ENCODE data around the gene TAP1. TPM values are rescaled to one million over a fixed set of nuclear protein-coding genes. Genes with fewer than 3 reads are reported as not detected.

Gene TAP1
- total and polyA plus RNA-seq, 4 donors = 32.6 to 181 (median 57.8) TPM

GRCh38 chr6:32832535-32832934, 21.0 kb downstream of the TAP1 start:
- Histone ChIP-seq H3K27me3 (ENCODE audit: control insufficient read depth in 3 of 3, insufficient read depth in 3 of 3, low read length in 2 of 3) (no peaks in the 10 kb centered on the region), H3K9ac (ENCODE audit: insufficient read depth in 1 of 2, low read length in 2 of 2) (no peak overlapping the region), H3K9me3 (ENCODE audit: control insufficient read depth in 4 of 4, insufficient read depth in 3 of 4, low read length in 3 of 4) (no peaks in the 10 kb centered on the region), H3K36me3 (ENCODE audit: control insufficient read depth in 4 of 4, insufficient read depth in 4 of 4, low read length in 4 of 4) (peaks cover 7 to 35% (median 10%) of the 10 kb centered on the region in 4 donors), H3K4me3 (no peak overlapping the region), H3K27ac (ENCODE audit: low read depth in 1 of 2, low read length in 1 of 2) (no peak overlapping the region), H3K4me1 (ENCODE audit: control insufficient read depth in 5 of 5, insufficient read depth in 5 of 5, low read length in 5 of 5) (peaks cover 0 to 3% (median 0%) of the 10 kb centered on the region in 5 donors)
- DNase-seq = no peak
- ATAC-seq (ENCODE audit: insufficient read depth, low FRiP score) = no peak
- TF ChIP-seq CTCF (IDR thresholded peaks at IDR 0.05; ENCODE audit: control extremely low read depth, extremely low read depth) = no peak
- WGBS, 2 donors = 74 to 85% methylated on average over 13 of the region's 13 CpGs

GRCh38 chr6:32830936-32831335, 22.6 kb downstream of the TAP1 start:
- Histone ChIP-seq H3K4me3 (no peak overlapping the region), H3K27me3 (ENCODE audit: control insufficient read depth in 3 of 3, insufficient read depth in 3 of 3, low read length in 2 of 3) (no peaks in the 10 kb centered on the region), H3K9me3 (ENCODE audit: control insufficient read depth in 4 of 4, insufficient read depth in 3 of 4, low read length in 3 of 4) (no peaks in the 10 kb centered on the region), H3K27ac (ENCODE audit: low read depth in 1 of 2, low read length in 1 of 2) (no peak overlapping the region), H3K4me1 (ENCODE audit: control insufficient read depth in 5 of 5, insufficient read depth in 5 of 5, low read length in 5 of 5) (no peaks in the 10 kb centered on the region), H3K36me3 (ENCODE audit: control insufficient read depth in 4 of 4, insufficient read depth in 4 of 4, low read length in 4 of 4) (peaks cover 7 to 36% (median 10%) of the 10 kb centered on the region in 4 donors), H3K9ac (ENCODE audit: insufficient read depth in 1 of 2, low read length in 2 of 2) (no peak overlapping the region)
- ATAC-seq (ENCODE audit: insufficient read depth, low FRiP score) (no peak), DNase-seq (no peak)
- no peak for TF ChIP-seq CTCF (IDR thresholded peaks at IDR 0.05; ENCODE audit: control extremely low read depth, extremely low read depth)
- WGBS, 2 donors = 84% methylated on average over 5 of the region's 5 CpGs

GRCh38 chr6:32830017-32830416, 23.5 kb downstream of the TAP1 start:
- no peak overlapping the region for H3K4me3 ChIP-seq
- WGBS, 2 donors = 96 to 97% methylated on average over 5 of the region's 5 CpGs
- no peak for DNase-seq
- H3K27ac ChIP-seq (ENCODE audit: low read depth in 1 of 2, low read length in 1 of 2) = no peak overlapping the region
- no peaks in the 10 kb centered on the region for H3K4me1 ChIP-seq (ENCODE audit: control insufficient read depth in 5 of 5, insufficient read depth in 5 of 5, low read length in 5 of 5)
- TF ChIP-seq CTCF (IDR thresholded peaks at IDR 0.05; ENCODE audit: control extremely low read depth, extremely low read depth) = no peak
- H3K9ac ChIP-seq (ENCODE audit: insufficient read depth in 1 of 2, low read length in 2 of 2) = no peak overlapping the region
- ATAC-seq (ENCODE audit: insufficient read depth, low FRiP score) = no peak
- no peaks in the 10 kb centered on the region for H3K27me3 ChIP-seq (ENCODE audit: control insufficient read depth in 3 of 3, insufficient read depth in 3 of 3, low read length in 2 of 3)
- peaks cover 5 to 31% (median 10%) of the 10 kb centered on the region in 4 donors for H3K36me3 ChIP-seq (ENCODE audit: control insufficient read depth in 4 of 4, insufficient read depth in 4 of 4, low read length in 4 of 4)
- H3K9me3 ChIP-seq (ENCODE audit: control insufficient read depth in 4 of 4, insufficient read depth in 3 of 4, low read length in 3 of 4) = no peaks in the 10 kb centered on the region

- TF ChIP-seq CTCF (IDR thresholded peaks at IDR 0.05; ENCODE audit: control extremely low read depth, extremely low read depth) = no peak
- H3K4me1 ChIP-seq (ENCODE audit: control insufficient read depth in 5 of 5, insufficient read depth in 5 of 5, low read length in 5 of 5) = no peaks in the 10 kb centered on the region
- no peaks in the 10 kb centered on the region for H3K9me3 ChIP-seq (ENCODE audit: control insufficient read depth in 4 of 4, insufficient read depth in 3 of 4, low read length in 3 of 4)
- H3K27me3 ChIP-seq (ENCODE audit: control insufficient read depth in 3 of 3, insufficient read depth in 3 of 3, low read length in 2 of 3) = no peaks in the 10 kb centered on the region
- no peak for ATAC-seq (ENCODE audit: insufficient read depth, low FRiP score)
- no peak overlapping the region for H3K4me3 ChIP-seq
- no peak for DNase-seq
- WGBS, 2 donors = 70 to 72% methylated on average over 7 of the region's 7 CpGs
- H3K9ac ChIP-seq (ENCODE audit: insufficient read depth in 1 of 2, low read length in 2 of 2) = no peak overlapping the region
- no peak overlapping the region for H3K27ac ChIP-seq (ENCODE audit: low read depth in 1 of 2, low read length in 1 of 2)
- peaks cover 5 to 29% (median 10%) of the 10 kb centered on the region in 4 donors for H3K36me3 ChIP-seq (ENCODE audit: control insufficient read depth in 4 of 4, insufficient read depth in 4 of 4, low read length in 4 of 4)
Observed at GRCh38 chr6:32829495-32829894, 24.0 kb downstream of the TAP1 start.

All from lung (tissue), 12 donors.